PC-9 (cell line): ENCODE measurements around the gene CEMIP2. TPM values are rescaled to one million over a fixed set of nuclear protein-coding genes. Genes with fewer than 3 reads are reported as not detected.
"Not testable (repeated sequence)": the region's sequence is repeated elsewhere in the genome, so short reads cannot be mapped to it uniquely, and the experiment has no call there.

ENCODE experiments used
- BruUV-seq: library from RNA; stranded (reverse); fragments of 400-500 nt; replicated peaks from 2 replicates; lab custom pipeline; 2021; lab: Mats Ljungman, UMichigan
- CTCF ChIA-PET: fragments of 300-600 bp; sonication (Branson Sonifier 250); formaldehyde crosslinking; loops from one replicate; lab custom pipeline; 2022; ENCODE audit warnings: antibody characterized with exemption; lab: Charles Lee
- POLR2A ChIA-PET: fragments of 300-600 bp; sonication (Branson Sonifier 250); formaldehyde crosslinking; loops from one replicate; lab custom pipeline; 2022; ENCODE audit warnings: antibody characterized with exemption; ENCODE audit not compliant: unreplicated experiment; lab: Charles Lee
- DNase-seq, 2 experiments: peaks; one replicate each; pipeline versions ENCODE4 v3.0.0 to v3.0.0-alpha.2; 2015 to 2022; ENCODE audit warnings: mixed read lengths in 1 of 2
- H2AFZ ChIP-seq: fragments of 200-600 bp; sonication (generic); 2 replicates; pipeline ENCODE4 v1.8.1; 2017; ENCODE audit warnings: antibody characterized with exemption
- H3F3A ChIP-seq: fragments of 200-600 bp; sonication (generic); 2 replicates; pipeline ENCODE4 v1.8.1; 2017; ENCODE audit warnings: antibody characterized with exemption, mild to moderate bottlenecking, low read depth; ENCODE audit not compliant: insufficient read depth
- H3K27ac ChIP-seq: fragments of 200-600 bp; sonication (generic); 2 replicates; pipeline ENCODE4 v1.6.1; 2016; ENCODE audit warnings: mixed run types
- H3K27me3 ChIP-seq: fragments of 200-600 bp; sonication (generic); 2 replicates; pipeline ENCODE4 v1.6.1; 2016; ENCODE audit warnings: low read depth, mixed run types; ENCODE audit not compliant: insufficient read depth
- H3K36me3 ChIP-seq: fragments of 200-600 bp; sonication (generic); 2 replicates; pipeline ENCODE4 v1.6.1; 2016; ENCODE audit warnings: low read depth, mixed run types
- H3K4me1 ChIP-seq: fragments of 200-600 bp; sonication (generic); replicated peaks from 2 replicates; pipeline ENCODE4 v1.6.1; 2016; ENCODE audit warnings: mixed run types; ENCODE audit not compliant: insufficient read depth
- H3K4me2 ChIP-seq: fragments of 200-600 bp; sonication (generic); 2 replicates; pipeline ENCODE4 v1.6.1; 2017; ENCODE audit warnings: mixed run types
- H3K4me3 ChIP-seq: fragments of 200-600 bp; sonication (generic); 2 replicates; pipeline ENCODE4 v1.6.1; 2016; ENCODE audit warnings: mixed run types
- H3K79me2 ChIP-seq: fragments of 200-600 bp; sonication (generic); 2 replicates; pipeline ENCODE4 v1.6.1; 2017; ENCODE audit warnings: low read depth, mixed run types
- H3K9me2 ChIP-seq: fragments of 200-600 bp; sonication (generic); 2 replicates; pipeline ENCODE4 v1.8.1; 2017; ENCODE audit warnings: mild to moderate bottlenecking; ENCODE audit not compliant: insufficient read depth
- H3K9me3 ChIP-seq: fragments of 200-600 bp; sonication (generic); 2 replicates; pipeline ENCODE4 v1.8.1; 2016; ENCODE audit warnings: low read depth; ENCODE audit not compliant: insufficient read depth
- H4K20me1 ChIP-seq: fragments of 200-600 bp; sonication (generic); 2 replicates; pipeline ENCODE4 v1.8.1; 2017; ENCODE audit not compliant: insufficient read depth
- CTCF ChIP-seq: fragments of 200-600 bp; sonication (generic); conservative IDR thresholded peaks from 2 replicates; pipeline ENCODE4 v1.6.1; 2017; ENCODE audit warnings: mixed run types, antibody characterized with exemption, mild to moderate bottlenecking, moderate library complexity
- EZH2 ChIP-seq: fragments of 200-600 bp; sonication (generic); IDR thresholded peaks from 2 replicates; pipeline ENCODE4 v1.8.0; 2017; ENCODE audit warnings: antibody characterized with exemption, low read depth
- intact Hi-C: fragments of 100-400 bp; cut with micrococcal nuclease; formaldehyde crosslinking; loops from one replicate; pipeline ENCODE4 v1.10.0; 2022; ENCODE audit not compliant: unreplicated experiment
- total RNA-seq: library from RNA; stranded (reverse); gene quantifications from 2 replicates; pipeline ENCODE4 v1.2.3, GENCODE V29; 2021

The CEMIP2 gene
- total RNA-seq, 1 experiment from 2014 or later, result 77.0 TPM

- CTCF ChIA-PET, result interaction anchor here (0.9 kb wide), 1 partner anchor 9 kb away, joined by 3 read pairs; no protein-coding TSS in a partner anchor
These were observed 74.0 kb downstream of the CEMIP2 start for GRCh38 chr9:71694332-71694731.

GRCh38 chr9:71693607-71694006 is 74.7 kb downstream of the CEMIP2 start:
- DNase-seq, result no peak
- Histone ChIP-seq H3K36me3 (peaks cover 44% of the 10 kb centered on the region), H3K4me2 (no peak overlapping the region), H4K20me1 (no peaks in the 10 kb centered on the region), H3K9me2 (no peaks in the 10 kb centered on the region), H3K4me3 (no peak overlapping the region), H2AFZ (no peak overlapping the region), H3K27me3 (no peaks in the 10 kb centered on the region), H3K27ac (no peak overlapping the region), H3K79me2 (no peaks in the 10 kb centered on the region), H3K4me1 (peaks cover 30% of the 10 kb centered on the region), H3K9me3 (no peaks in the 10 kb centered on the region), H3F3A (peaks cover 24% of the 10 kb centered on the region; the same call in 1 of the 2 replicates)
- intact Hi-C loops, result loop anchor here (5.0 kb wide), 1 partner anchor 46 kb away; no protein-coding TSS in a partner anchor
- no TSS peak for BruUV-seq
- ChIA-PET POLR2A (interaction anchor here (0.6 kb wide), 1 partner anchor 85 kb away, joined by 6 read pairs; no protein-coding TSS in a partner anchor), CTCF (no interaction called here)
- TF ChIP-seq EZH2, result no peak

More at GRCh38 chr9:71694332-71694731, 74.0 kb downstream of the CEMIP2 start:
- TF ChIP-seq CTCF, result no peak
- TF ChIP-seq EZH2, result no peak
- Histone ChIP-seq H3K36me3 (peaks cover 43% of the 10 kb centered on the region), H2AFZ (no peak overlapping the region), H3K79me2 (no peaks in the 10 kb centered on the region), H3K27ac (no peak overlapping the region), H3K9me3 (no peaks in the 10 kb centered on the region), H3K4me2 (no peak overlapping the region), H3K4me3 (no peak overlapping the region), H3F3A (peaks cover 24% of the 10 kb centered on the region; the same call in 1 of the 2 replicates), H3K9me2 (no peaks in the 10 kb centered on the region), H4K20me1 (no peaks in the 10 kb centered on the region), H3K4me1 (peaks cover 30% of the 10 kb centered on the region), H3K27me3 (no peaks in the 10 kb centered on the region)
- intact Hi-C loops, result loop anchor here (5.0 kb wide), 1 partner anchor 47 kb away; no protein-coding TSS in a partner anchor
- POLR2A ChIA-PET, result interaction anchor here (0.6 kb wide), 1 partner anchor 86 kb away, joined by 6 read pairs; no protein-coding TSS in a partner anchor
- no peak for DNase-seq
- no TSS peak for BruUV-seq

DNA sequence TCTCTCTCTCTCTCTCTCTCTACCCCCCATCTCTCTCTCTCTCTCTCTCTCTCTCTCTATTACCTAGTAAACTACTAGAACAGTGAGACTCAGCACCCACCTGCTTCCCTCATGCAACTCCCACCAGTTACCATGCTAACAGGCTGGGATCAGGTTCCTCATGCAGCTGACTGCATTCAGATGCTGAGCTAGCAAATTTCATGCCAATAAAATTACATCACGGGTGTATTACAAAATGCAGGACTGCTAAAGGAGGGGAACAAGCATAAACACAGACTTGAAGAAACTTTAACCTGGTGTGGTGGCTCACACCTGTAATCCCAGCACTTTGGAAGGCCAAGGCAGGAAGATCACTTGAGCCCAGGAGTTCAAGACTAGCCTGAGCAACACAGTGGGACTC is 76.0 kb downstream of the CEMIP2 start:
- Histone ChIP-seq H3K4me2 (no peak overlapping the region), H4K20me1 (no peaks in the 10 kb centered on the region), H2AFZ (no peak overlapping the region), H3F3A (peaks cover 24% of the 10 kb centered on the region; the same call in 1 of the 2 replicates), H3K27me3 (no peaks in the 10 kb centered on the region), H3K4me3 (no peak overlapping the region), H3K36me3 (peaks cover 44% of the 10 kb centered on the region), H3K79me2 (no peaks in the 10 kb centered on the region), H3K9me3 (no peaks in the 10 kb centered on the region), H3K9me2 (no peaks in the 10 kb centered on the region), H3K27ac (peak overlapping the region; percentile 77), H3K4me1 (peaks cover 36% of the 10 kb centered on the region)
- ChIA-PET POLR2A (interaction anchor here (0.6 kb wide), 1 partner anchor 51 kb away, joined by 3 read pairs; no protein-coding TSS in a partner anchor), CTCF (interaction anchor here (0.6 to 0.7 kb wide), 3 partner anchors 33 to 104 kb away, joined by 5 to 10 read pairs (median 5); no protein-coding TSS in a partner anchor)
- no TSS peak for BruUV-seq
- peak in 1 of 2 experiments; percentile 61 for DNase-seq
- intact Hi-C loops, result loop anchor here (5.0 kb wide), 1 partner anchor 45 kb away; no protein-coding TSS in a partner anchor
- TF ChIP-seq CTCF, result no peak
- no peak for TF ChIP-seq EZH2

- TSS peak; percentile 45 for BruUV-seq
- H3K4me3 ChIP-seq, H3K27me3 ChIP-seq, H3K9me2 ChIP-seq, DNase-seq, H3K9me3 ChIP-seq, H4K20me1 ChIP-seq, H2AFZ ChIP-seq, H3K79me2 ChIP-seq: not testable (repeated sequence)
- intact Hi-C loops, result loop anchor here (1.0 to 5.0 kb wide), 5 partner anchors 27 to 87 kb away; no protein-coding TSS in a partner anchor
- H3K27ac ChIP-seq, result peak overlapping the region; percentile 77
- ChIA-PET POLR2A (interaction anchor here (0.6 to 0.7 kb wide), 2 partner anchors 9 to 80 kb away, joined by 3 to 5 read pairs; no protein-coding TSS in a partner anchor), CTCF (interaction anchor here (0.7 kb wide), 1 partner anchor 63 kb away, joined by 10 read pairs; no protein-coding TSS in a partner anchor)
- peaks cover 41% of the 10 kb centered on the region for H3K36me3 ChIP-seq
- H3K4me2 ChIP-seq, result peak overlapping the region; percentile 42; the same call in 1 of the 2 replicates
- H3F3A ChIP-seq, result peaks cover 31% of the 10 kb centered on the region
- H3K4me1 ChIP-seq, result peaks cover 42% of the 10 kb centered on the region
These were observed 76.7 kb downstream of the CEMIP2 start for GRCh38 chr9:71691576-71691975.
